GM15510 (cell line): ENCODE data around the gene FIS1.

Source experiments
- POLR2A ChIP-seq: IDR thresholded peaks from 3 replicates; pipeline ENCODE4 v1.6.1; 2011; ENCODE audit warnings: borderline replicate concordance; ENCODE audit not compliant: insufficient read length; ENCODE audit errors: extremely low read depth

Gene FIS1

DNA sequence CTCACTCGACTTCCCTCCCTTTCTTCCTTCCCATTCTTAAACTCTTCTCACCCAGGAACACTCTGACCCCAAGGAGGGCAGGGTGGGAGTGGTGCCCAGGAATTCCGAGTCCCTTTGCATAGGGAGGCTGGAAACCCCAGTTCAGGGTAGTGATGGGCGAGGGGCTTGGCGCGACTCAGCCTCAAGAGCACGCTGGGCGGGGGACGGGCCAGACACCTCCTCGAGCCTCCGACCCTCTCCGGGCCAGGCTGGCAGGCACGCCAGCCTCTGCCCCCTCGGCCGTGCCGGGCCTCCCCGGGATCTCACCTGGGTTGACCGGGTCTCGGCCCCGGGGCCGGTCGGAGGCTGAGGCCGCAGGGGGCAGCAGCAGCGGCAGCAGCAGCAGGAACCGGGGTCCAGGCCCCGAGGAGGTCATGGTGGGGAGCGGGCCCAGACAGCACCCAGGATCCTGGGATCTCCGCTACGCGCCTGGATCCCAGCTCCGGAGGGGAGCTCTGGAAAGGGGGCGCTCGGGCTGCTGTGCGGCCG lies 28.0 kb downstream of the FIS1 start:
- no peak for TF ChIP-seq POLR2A

DNA sequence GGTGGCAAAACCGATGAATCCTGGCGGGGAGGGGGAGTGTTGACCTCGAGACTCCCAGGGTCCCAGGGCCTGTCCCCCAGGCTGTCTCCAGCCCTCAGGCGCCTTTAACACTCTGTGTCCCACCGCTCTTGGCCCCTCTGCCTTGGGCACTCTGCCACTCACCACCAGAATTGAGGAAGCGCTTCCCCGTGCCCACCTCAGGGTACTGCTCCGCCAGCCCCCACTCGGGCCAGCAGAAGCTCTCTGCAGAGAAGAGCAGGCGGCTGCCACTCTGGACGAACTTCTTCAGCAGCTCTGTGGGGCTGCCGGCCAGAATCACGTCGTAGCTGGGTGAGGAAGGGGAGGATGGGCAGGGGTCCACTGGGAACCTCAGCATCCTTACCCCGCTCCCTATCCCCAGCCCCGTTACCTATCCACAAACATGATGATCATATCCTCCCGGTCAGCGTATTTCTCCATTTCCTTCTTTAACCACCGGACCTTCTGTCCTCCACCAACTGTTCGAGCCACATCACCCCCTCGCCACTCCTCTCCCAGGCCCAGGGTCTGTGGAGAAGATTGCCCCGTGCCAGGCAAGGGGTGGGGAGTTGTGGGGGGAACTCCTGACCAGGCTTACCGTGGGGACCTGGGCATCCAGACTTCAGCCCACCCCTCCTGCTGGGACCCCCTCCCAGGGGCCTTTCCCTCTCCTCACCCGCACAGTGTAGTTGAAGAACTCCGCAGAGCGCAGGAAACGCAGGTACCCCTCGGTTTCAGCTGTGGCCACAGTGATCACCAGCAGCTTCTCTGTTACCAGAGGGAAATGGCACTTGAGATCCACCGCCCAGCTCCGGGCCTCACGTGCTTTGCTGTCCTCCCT lies 28.7 kb downstream of the FIS1 start:
- no peak for TF ChIP-seq POLR2A

DNA sequence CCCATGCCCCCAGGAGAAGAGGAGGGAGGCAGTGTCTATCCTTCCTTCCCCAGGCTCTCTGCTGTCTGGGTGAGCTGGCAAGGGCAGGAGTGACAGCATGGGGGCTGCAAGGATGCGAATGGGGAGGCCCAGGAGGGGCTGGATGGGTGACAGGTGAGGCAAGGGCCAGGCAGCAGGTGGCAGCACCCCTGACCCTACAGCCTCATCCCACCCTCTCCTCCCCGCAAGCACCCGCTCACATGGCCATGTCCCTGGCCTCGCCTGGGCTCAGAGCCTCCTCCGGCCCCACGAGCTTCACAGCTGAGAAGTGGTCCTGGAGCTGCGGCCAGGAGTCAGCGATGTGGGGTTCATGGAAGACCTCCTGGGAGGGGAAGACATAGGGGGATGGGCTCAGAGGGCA lies 32.9 kb downstream of the FIS1 start:
- no peak for TF ChIP-seq POLR2A

DNA sequence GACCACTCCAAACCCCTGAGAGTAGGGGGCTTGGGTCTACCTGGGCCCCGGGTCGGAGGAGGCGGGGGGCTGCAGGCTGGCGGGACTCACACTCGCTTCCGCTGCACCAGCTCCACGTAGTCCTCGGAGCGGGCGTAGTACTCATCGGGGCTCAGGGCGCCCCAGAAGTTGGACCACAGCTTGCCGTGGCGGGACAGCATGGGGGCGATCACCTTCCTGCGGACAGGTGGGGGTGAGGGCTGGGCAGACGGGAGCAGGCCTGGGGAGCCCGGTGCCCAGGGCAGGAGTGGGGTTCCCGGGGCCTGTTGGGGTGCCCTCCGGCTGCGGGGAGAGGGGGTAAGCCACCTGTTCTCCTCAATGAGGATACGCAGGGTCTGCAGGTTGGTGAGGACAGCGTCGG lies 33.4 kb downstream of the FIS1 start:
- TF ChIP-seq POLR2A = no peak

DNA sequence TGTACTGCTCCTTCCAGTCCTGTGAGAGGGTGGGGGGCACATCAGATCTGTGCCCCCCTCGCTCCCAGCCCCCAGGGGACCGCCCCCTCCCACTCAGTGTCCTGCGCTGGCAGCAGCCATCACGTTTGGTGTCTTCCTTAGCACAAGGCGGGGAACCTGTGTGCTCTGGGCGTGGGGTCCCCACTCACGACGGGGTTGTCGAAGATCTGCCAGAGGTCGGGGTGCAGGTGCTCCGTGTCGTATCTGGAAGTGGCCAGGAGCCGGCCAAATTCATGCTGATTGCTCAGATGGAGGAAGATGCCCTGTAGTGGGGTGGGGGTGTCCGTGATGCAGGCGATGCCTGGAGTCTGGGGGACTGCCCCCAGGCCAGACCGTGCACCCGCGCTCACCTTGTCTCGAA lies 34.7 kb downstream of the FIS1 start:
- no peak for TF ChIP-seq POLR2A

DNA sequence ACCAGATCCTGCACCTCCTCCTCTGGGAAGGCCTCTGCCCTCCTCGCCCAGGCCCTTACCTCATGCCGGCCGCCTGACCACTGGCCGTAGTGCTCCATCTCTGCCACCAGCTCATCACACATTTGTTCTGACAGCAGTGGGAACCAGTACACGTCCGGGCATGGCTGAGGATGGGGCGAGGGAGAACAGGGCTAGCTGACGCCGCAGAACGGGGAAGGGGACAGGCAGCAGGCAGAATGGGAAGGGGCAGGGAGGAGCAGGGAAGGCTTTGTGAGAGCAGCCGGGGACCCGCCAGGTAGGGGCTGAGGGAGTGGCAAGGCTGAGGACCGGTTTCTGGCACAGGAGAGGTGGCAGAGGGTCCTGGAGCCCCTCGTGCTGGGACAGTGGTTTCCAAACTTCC lies 36.1 kb downstream of the FIS1 start:
- no peak for TF ChIP-seq POLR2A

DNA sequence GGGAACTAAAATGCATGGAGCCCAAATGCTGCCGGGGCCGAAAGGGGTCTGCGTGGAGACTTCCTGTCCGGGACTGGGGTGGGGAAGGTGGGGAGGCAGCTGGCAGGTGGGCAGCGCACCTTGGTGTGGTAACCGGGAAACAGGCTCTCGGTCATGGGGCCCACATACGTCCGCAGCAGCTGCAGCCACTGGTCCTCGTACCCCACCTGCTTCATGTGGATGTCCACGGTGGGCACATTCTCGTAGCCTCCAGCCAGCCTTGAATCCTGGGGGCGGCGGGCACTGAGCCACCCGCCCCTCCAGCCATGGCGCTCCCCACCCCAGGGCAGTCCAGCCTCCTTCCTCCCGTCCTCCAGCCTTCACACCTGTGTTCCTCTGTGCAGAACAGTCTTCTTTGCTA lies 37.4 kb downstream of the FIS1 start:
- no peak for TF ChIP-seq POLR2A

DNA sequence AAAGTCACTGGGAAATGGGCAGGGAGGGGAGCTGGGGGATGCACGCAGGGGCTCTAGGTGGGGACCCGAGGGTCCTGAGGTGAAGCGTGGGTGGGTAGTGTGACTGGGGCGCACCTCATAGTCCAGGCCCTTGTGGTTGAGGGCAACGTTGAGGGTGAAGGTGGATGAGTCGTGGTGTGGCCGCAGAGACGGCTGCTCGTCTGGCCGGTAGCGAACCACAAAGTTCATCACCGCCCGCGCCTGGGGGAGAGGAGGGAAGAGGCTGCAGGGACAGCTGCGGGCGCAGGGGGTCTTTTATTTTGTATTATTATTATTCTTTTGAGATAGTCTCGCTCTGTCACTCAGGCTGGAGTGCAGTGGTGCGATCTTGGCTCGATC lies 38.2 kb downstream of the FIS1 start:
- no peak for TF ChIP-seq POLR2A

DNA sequence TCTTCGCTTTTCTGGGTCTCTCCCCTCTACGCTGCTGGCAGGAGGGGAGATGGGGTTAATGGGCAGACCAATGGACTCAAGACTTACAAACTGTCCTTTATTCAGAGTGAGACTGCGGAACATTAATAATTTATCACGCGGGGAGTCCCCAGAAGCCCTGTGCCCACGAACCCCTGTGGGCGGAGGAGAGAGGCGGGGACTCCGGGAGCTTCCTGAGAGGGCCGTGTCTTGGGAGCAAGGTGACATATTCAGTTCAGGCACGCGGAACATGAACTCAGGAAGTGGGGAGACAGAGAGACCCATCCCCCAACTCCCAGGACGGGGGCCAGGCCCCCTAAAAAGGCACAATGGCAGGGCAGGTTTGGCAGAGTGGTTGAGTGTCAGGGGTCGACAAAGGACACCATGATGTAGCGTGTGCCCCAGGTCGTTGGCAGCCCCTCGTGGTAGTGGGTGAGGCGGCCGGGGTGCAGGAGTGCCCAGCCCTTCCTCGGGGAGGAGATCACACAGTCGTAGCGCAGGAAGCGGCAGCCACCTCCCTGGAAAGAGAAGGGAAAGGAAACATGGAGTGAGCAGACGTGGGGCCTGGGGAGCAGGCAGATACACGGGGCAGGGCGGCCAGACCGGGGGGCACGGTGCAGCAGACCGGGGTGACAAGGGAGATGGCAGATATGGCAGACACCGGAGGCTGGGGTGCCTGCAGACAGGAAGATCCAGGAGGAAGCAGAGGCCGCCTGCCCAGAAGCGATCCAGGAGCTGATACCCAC lies 38.8 kb downstream of the FIS1 start:
- TF ChIP-seq POLR2A = no peak

DNA sequence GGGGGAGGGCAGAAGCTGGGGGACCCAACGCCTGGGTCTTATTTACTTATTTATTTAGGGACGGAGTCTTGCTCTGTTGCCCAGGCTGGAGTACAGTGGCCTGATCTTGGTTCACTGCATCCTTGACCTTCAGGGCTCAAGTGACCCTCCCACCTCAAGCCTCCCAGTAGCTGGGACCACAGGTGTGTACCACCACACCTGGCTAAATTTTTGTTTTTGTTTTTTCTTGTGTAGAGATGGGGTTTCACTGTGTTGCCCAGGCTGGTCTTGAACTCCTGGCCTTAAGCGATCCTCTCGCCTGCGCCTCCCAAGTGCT lies 42.3 kb downstream of the FIS1 start:
- TF ChIP-seq POLR2A = no peak

DNA sequence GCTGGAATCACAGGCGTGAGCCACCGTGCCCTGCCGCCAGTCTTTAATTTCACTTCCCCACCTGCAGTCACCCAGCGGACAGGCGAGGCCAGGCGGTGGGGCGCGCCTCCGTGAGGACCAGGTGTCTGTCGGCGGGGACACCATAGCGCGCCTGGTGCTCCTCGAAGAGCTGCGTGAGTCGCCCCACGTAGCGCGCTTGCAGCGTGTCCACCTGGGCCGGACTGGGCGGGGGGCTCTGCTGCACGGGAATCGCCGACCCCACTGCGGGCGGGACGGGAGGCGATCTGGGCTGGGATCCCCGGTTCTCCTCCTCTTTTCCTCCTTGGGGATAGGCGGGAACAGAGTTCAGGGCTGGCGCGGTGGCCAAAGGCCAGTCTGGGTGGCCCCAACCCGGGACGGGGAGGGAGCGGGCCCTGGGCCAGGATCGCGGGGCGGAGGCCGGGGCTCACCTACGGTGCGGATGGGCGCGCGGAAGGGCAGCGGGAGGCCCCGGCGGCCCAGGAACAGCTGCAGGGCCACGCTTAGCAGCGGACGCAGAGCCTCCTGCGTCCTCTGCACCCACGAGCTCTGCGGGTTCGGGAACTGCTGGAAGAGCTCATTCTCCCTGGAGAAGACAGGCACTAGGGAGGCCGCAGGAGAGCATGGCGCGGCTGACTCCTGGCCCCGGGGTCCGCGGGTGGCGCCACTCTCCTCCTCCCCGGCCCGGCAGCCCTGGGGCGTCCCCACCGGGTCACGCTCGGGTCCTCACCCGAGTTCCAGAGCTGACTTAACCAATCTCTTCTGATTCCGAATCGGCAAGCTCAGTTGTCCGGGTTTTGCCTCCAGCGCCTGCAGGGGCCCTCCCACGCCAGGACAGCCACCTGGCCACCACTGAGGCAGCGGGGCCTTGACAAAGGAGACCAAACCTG lies 42.9 kb downstream of the FIS1 start:
- no peak for TF ChIP-seq POLR2A

DNA sequence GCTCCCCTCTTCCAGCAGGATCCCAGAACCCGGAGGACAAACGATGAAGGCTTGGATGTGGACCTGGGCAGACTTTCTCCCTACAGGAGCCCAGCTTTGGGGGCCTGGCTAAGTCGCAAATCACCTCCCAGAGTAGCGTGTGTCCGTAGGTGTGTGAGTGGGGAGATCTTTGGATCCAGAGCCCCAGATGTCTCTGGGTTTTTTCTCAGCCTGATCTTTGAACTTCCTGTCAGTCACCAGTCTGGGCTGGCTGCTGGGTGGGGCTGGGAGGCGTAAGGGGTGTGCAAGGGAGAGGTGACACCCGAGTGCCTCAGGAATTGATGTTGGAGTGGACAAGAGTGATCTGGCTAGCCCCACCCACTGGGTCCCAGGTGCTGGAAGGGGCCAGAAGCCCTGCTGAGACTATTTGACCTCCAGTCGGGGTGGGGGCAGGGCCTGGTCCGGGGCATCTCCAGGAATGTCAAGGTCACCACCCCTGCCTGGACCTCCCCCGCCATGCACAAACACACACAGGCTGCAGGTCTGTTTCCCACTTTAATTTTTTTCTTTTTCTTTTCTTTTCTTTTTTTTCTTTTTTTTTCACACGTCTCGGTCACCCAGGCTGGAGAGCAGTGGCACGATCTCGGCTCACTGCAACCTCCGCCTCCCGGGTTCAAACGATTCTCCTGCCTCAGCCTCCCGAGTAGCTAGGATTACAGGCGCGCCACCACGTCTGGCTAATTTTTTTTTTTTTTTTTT lies 43.9 kb downstream of the FIS1 start, which contains the start of gene MOGAT3:
MOGAT3 (minus strand) TSS at position 175 of the 738 bp plus-strand sequence. CDS start 182 bp downstream, outside the sequence.
- no peak for TF ChIP-seq POLR2A

DNA sequence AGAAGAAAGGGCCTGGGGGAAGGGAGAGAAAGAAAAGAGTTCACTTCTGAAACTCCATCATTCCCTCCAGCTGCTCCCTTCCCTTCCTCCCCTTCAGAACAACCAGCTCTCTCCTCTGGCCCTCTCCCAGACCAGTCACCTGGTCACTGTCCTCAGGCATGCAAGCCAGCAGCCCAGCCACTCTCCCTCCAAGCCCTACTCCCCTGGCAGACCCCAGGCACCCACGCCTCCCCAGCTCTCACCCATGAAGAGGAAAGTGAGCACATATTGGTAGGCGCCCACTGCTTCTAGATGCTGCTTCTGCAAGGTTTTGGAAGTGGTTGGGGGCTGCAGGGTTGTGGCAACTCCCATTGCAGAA lies 44.4 kb downstream of the FIS1 start:
- no peak for TF ChIP-seq POLR2A

DNA sequence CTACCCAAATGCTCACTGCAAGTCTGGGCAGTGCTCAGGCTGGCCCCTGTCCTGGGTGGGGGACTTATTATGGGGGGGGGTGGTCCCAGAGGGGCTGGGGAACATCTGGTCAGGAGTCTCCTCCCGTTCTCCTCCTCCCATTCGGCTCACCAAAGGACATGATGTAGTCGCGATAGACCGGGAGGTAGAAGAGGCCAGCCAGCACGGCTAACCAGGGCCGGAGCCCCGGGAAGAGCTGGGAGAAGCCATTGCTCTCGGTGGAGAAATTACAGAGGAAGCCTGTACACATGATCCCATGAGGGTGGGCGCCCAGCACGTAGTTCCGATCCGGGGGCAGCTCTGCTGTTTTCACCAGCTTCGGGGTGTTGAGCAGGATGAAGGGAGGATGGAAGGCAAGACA lies 46.4 kb downstream of the FIS1 start:
- no peak for TF ChIP-seq POLR2A

DNA sequence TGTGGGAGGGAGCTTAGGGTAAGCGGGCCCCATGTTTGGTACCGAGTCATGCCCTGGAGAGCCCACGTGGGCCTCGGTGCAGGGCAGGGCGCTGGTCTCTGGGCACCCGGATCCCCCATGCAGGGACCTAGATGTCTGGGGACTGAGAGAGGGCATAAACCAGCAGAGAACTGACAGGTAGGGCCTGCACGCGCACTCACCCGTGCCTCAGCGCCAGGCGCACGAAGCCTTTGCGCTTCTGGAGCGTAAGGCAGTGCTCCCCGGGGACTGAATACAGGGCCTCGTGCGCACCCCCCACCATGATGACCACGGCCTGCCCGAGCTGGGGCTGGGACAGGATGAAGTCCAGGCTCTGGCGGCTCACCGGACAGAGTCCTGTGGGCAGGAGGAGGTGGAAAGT lies 46.9 kb downstream of the FIS1 start:
- TF ChIP-seq POLR2A = no peak

DNA sequence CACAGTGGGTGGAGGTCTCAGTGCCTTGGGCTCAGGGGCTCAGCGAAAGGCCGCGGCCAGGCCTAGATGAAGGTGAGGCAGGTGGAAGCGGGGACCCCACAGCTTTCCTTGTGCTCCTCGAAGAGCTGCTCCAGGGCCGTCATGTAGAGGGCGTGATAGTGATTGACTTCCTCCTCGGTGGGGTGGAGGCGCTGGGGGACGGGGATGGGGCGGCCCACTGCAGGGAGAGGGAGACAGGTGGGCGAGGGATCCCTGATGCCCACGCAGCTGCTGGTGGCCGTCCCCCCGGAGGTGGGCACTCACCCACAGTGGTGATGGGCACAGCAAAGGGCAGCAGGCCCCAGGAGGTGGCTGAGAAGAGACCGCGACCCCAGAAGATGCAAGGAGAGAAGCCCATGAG lies 49.0 kb downstream of the FIS1 start:
- no peak for TF ChIP-seq POLR2A
